Mammary epithelial cell (primary cell): ENCODE data around the gene GBX2.

ENCODE experiments used
- EZH2 ChIP-seq: IDR thresholded peaks from 2 replicates; pipeline ENCODE4 v1.6.1; 2012; ENCODE audit warnings: low read length, inconsistent platforms, borderline replicate concordance
- TF ChIP-seq, protein P1 (sequence below), 2 donors: IDR thresholded peaks in 1 of 2; conservative IDR thresholded peaks in 1 of 2; 2 replicates each; pipeline ENCODE4 v1.5.1; 2011 to 2012; ENCODE audit warnings: inconsistent platforms in 2 of 2, low read length in 2 of 2, mild to moderate bottlenecking in 2 of 2, control low read depth in 1 of 2, low read depth in 1 of 2; ENCODE audit not compliant: insufficient read depth in 1 of 2; ENCODE audit errors: extremely low read depth in 1 of 2

DNA sequence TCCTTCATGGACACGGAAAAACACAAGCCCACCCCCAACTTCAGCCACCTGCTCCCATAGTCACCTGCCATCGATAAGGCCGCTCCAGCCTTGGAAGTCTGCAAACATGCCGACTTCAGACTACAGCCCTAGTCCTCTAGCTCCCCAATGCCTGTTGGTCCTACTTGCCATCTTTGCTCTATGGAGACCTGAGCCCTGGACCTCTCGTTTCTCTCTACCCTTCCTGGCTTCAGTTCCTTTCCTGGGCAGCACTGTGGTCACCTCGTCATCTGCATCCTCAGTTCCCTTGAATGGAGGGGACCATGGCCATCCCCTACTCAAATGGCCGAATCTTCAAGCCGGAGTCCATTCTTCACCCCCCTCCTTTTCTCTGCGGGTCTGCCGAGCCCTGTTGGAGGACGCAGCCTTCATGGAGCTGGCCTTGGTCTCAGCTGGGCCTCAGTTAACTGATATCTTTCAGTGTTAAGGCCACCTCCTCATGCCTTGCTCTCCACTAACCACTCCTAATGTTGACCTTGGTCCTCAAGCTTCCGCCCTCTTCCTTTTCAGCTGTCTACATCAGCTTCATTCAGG is 47.7 kb upstream of the GBX2 start:
- TF ChIP-seq, protein P1, sequence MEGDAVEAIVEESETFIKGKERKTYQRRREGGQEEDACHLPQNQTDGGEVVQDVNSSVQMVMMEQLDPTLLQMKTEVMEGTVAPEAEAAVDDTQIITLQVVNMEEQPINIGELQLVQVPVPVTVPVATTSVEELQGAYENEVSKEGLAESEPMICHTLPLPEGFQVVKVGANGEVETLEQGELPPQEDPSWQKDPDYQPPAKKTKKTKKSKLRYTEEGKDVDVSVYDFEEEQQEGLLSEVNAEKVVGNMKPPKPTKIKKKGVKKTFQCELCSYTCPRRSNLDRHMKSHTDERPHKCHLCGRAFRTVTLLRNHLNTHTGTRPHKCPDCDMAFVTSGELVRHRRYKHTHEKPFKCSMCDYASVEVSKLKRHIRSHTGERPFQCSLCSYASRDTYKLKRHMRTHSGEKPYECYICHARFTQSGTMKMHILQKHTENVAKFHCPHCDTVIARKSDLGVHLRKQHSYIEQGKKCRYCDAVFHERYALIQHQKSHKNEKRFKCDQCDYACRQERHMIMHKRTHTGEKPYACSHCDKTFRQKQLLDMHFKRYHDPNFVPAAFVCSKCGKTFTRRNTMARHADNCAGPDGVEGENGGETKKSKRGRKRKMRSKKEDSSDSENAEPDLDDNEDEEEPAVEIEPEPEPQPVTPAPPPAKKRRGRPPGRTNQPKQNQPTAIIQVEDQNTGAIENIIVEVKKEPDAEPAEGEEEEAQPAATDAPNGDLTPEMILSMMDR (conservative IDR thresholded peaks at IDR 0.05 in 1 of 2, IDR thresholded peaks at IDR 0.05 in 1 of 2; ENCODE audit: extremely low read depth in 1 of 2, insufficient read depth in 1 of 2, low read depth in 1 of 2, low read length in 2 of 2), result no peak
- no peak for TF ChIP-seq EZH2
